ENCODE results near the gene KDM4B. TPM values are rescaled to one million over a fixed set of nuclear protein-coding genes. Genes with fewer than 3 reads are reported as not detected.

Gene KDM4B
- total and polyA plus RNA-seq, 2 donors = 14.3 to 19.5 TPM

DNA sequence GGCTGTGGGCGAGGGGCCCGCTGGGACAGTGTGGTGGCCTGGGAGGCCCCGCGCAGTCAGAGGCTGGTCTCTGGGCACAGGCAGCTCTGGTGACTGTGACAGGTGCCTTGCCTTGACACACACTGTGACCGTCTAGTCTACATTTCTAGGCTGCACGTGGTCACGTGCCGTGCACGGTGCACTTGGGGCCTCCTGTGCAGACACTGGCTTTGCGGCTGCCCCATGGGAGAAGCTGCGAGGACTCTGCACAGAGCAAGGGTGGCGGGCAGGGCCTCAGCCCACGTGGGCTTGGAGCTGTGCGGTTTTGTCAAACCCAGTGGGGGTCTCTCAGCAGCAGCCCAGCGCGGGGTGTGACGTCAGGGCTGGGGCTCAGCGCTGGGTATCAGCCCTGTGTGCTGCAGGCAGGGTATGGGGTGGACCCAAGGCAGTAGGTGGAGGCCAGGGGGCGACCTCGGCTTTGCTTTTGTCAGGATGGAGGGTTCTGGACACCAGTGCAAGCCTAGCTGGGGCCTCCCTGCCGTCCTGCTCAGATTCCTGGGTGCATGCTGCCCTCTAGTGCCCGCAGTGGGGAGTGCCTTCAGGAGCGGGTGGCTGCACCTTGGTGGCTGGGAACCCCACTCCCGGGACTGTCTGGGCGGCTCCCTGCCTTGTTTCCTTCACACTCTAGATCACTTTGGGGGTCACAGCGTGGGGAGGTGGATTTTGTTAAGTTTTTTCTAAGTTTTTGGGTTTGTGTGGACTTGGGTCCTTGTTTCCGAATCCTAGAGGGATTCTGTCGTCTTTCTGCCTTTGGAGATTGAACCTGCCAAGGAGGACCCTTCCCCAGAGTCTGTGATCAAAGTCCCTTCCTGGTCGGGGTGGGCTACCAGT lies 62.6 kb downstream of the KDM4B start:
- peaks cover 4% of the 10 kb centered on the region for H3K36me3 ChIP-seq (ENCODE audit: insufficient read depth)
- no peaks in the 10 kb centered on the region for H3K4me1 ChIP-seq (ENCODE audit: insufficient read depth)
- 49% methylated on average over 29 of the region's 29 CpGs for WGBS
- no peak overlapping the region for H3K27ac ChIP-seq (ENCODE audit: low read depth)
- H3K4me3 ChIP-seq (ENCODE audit: low read depth, low read length) = no peak overlapping the region
- no peak for DNase-seq (ENCODE audit: extremely low spot score)

DNA sequence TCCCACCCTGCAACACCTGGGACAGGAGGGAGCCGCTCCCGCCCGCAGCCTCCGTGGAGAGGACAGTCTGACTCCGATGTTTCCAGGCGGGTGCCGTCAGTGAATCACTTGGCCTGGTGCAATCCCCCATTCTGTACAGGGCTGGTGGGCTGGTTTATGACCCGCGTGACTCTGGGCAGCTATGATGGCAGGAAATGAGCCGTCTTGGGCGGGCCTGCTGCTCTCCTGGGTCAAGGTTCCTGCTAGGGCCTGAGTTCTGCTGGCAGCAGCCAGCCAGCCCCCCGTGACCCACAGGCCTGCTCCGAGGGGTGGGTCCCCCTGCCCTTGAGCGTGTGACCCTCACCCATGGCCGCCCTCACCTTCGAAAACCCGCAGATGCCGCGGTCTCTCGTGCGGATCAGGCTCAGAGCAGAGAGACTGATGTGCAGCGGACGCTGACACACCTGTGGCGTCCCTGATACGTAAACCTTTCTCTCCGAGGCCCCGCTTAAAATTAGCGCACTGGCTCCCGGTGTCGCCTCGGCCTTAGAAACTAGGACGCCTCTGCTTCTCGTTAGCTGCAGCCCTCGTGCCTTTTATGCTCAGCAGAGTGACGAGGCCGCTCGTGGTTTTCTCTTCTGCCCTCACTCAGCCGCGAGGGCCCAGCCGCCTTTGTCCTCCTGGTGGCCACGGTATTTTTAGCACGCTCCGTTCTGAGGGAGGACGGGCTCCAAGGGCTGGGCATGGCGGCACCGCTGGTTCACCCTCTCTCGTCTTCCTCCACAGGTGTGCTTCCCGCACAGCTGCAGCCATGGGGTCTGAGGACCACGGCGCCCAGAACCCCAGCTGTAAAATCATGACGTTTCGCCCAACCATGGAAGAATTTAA lies 63.4 kb downstream of the KDM4B start:
- Histone ChIP-seq H3K27ac (ENCODE audit: low read depth) (no peak overlapping the region), H3K36me3 (ENCODE audit: insufficient read depth) (peaks cover 4% of the 10 kb centered on the region), H3K4me1 (ENCODE audit: insufficient read depth) (no peaks in the 10 kb centered on the region), H3K4me3 (ENCODE audit: low read depth, low read length) (no peak overlapping the region)
- no peak for DNase-seq (ENCODE audit: extremely low spot score)
- WGBS = 87% methylated on average over 52 of the region's 52 CpGs

DNA sequence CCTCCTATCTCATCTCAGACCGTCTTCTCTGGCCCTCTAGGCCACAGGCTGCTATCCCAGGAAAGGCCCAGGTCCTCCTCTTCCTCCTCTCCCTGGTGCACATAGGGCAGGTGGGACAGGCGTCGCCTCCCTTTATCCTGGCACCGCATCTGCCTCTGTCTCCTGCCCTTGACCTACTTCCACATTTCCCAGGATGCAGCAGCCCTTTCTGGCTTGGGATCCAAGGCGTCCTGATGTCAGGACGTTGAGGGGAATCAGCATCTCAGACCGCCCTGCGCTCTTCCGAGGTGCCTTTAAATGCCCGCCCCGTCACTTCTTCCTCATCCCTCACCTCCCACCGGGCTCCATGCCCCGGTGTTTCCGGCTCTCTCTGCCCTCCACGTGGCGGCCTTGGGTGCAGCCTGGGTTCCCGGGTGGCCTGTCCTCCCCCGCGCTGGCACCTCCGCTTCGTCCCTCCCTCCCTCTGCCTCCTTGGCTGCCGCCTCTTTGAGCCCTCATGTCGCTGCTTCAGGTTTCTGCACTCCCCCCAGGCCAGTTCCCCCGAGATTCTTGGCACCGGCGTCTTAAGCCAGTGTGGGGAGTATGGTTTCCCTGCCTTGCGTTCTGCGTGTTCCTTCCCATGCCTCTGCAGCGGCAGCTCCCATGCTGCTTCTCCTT lies 66.3 kb downstream of the KDM4B start:
- H3K27ac ChIP-seq (ENCODE audit: low read depth) = no peak overlapping the region
- H3K4me3 ChIP-seq (ENCODE audit: low read depth, low read length) = no peak overlapping the region
- no peak for DNase-seq (ENCODE audit: extremely low spot score)
- H3K36me3 ChIP-seq (ENCODE audit: insufficient read depth) = peaks cover 4% of the 10 kb centered on the region
- H3K4me1 ChIP-seq (ENCODE audit: insufficient read depth) = no peaks in the 10 kb centered on the region
- 78% methylated on average over 29 of the region's 29 CpGs for WGBS

DNA sequence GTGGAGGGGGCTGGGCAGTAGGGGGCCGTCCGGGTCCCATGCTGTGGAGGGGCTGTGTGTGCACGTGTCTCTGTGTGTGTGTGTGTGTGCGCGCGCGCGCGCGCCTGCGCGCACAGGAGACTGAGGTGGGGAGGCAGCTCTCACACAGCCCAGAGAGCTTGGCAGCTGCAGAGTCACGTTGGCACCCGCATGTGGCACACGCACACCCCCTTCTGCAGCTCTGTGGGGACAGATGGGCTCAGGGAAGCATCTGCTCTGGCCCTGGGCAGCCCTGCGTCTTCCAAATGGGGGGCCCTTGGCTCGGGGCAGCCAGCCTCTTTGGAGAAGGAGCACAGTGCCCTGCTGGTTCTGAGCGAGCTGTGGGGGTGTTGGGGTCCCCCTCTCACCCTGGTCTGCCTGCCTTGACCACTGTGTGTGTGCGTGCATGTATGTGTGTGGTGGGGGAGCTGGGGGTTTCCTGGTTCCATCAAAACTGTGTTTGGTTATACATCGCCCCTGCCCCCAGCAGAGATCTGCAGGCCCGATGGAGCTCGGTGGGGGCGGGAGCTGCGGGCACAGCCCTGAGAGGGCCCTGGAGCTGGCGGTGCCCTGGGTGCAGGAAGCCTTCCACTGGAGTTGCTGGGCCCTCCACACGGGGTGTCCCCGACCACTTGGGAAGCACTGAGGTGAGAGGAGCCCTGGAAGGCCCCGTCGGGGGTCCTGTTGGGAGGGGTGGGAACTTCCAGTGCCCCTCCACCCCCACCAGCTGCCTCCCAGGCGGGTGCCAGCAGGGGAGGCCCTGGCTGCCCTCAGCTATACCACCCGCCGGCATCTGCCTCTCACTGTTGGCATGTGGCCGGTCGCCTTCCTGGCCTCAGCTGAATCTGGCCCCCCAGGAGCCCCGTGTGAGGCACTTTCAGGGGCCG lies 67.1 kb downstream of the KDM4B start:
- no peak for DNase-seq (ENCODE audit: extremely low spot score)
- H3K4me1 ChIP-seq (ENCODE audit: insufficient read depth) = no peaks in the 10 kb centered on the region
- peaks cover 4% of the 10 kb centered on the region for H3K36me3 ChIP-seq (ENCODE audit: insufficient read depth)
- WGBS = 79% methylated on average over 36 of the region's 36 CpGs
- no peak overlapping the region for H3K4me3 ChIP-seq (ENCODE audit: low read depth, low read length)
- no peak overlapping the region for H3K27ac ChIP-seq (ENCODE audit: low read depth)

DNA sequence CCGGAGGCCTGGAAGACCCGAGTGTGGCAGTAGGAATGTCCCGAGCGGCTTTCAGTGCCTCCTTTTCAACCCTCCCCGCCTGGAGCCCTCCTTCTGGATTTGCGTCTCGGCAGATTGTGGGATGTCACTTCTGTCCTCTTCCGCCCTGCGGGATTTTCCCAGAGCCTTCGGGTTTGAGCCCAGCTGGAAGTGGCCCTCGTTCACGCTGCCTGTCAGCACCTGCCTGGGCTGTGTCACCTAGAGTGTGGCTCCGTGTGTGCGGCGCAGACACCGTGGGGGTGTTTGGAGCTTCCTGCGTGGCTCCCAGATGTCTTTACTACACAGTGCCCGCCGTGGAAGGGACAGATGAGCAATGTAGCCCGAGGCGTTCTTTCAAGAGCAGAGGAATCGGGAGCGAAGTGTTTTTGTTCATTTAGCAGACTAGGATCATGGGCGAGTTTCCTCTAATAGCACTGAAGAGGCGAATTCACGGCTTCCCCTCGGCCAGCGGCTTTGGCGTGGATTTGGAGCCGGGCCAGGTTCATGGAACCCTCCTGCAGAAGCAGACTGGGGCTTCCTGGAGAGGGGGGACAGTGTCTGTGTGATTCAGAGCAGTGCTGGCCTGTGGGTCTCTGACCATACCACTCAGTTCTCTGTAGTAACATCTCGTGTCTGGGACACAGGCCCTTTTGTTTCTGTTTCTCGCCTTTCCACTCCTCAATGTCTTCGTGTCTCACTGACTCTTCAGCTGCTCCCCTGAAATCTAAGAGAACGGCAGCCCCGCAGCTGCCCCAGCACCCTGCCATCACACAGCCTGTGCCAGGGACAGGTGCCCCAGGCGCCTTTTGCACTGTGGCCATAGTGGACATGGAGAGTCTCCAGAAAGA lies 68.0 kb downstream of the KDM4B start:
- no peaks in the 10 kb centered on the region for H3K4me1 ChIP-seq (ENCODE audit: insufficient read depth)
- H3K36me3 ChIP-seq (ENCODE audit: insufficient read depth) = peaks cover 4% of the 10 kb centered on the region
- H3K4me3 ChIP-seq (ENCODE audit: low read depth, low read length) = no peak overlapping the region
- no peak for DNase-seq (ENCODE audit: extremely low spot score)
- 47% methylated on average over 36 of the region's 36 CpGs for WGBS
- no peak overlapping the region for H3K27ac ChIP-seq (ENCODE audit: low read depth)

DNA sequence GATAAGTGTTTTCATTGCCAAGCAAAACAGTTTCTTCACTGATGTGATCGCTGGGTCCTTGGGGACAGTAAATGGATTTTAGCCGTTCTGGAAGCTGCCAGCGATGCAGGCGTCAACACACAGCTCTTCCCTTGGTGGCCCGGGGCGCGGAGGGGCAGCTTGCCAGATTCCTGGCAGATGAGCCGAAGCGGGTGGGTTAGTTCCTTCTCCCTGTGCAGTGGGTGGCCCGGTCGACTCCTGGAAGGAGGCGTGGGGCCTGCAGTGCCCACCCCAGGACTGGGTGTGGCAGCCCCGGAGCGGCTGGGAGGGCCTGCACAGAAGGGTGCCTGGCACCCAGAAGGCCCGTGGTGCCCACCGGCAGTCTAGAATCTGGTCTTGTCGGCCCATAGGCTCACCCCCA lies 69.0 kb downstream of the KDM4B start:
- Histone ChIP-seq H3K4me3 (ENCODE audit: low read depth, low read length) (no peak overlapping the region), H3K27ac (ENCODE audit: low read depth) (no peak overlapping the region), H3K4me1 (ENCODE audit: insufficient read depth) (no peaks in the 10 kb centered on the region), H3K36me3 (ENCODE audit: insufficient read depth) (peaks cover 3% of the 10 kb centered on the region)
- WGBS = 76% methylated on average over 17 of the region's 17 CpGs
- no peak for DNase-seq (ENCODE audit: extremely low spot score)

DNA sequence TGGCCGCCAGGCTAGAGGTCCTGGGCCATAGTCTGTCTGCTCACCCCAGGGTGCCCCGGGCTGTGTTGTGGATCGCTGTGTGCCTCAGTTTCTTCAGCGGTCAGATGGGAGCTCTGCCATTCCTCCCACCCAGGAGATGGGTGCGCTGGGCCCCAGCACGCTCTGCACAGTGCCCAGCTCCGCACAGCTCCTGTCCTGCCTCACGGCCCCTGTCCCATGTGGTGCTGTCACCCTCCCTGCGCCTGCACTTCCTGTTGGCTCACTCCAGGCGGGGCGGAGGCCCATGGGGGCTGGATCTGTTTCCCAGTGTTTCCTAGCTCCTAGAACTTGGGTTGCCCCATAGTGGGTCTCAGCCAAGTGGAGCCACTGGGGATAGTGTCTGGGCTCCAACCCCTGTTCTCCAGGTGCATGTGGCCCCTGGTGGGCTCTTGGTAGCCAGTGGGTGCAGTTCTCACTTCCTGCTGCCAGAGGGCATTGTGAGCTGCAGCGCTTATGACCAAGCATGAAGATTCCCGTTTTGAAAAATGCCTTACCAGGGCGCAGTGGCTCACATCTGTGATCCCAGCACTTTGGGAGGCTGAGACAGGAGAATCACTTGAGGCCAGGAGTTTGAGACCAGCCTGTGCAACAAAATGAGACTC lies 69.8 kb downstream of the KDM4B start:
- no peak overlapping the region for H3K27ac ChIP-seq (ENCODE audit: low read depth)
- no peak overlapping the region for H3K4me3 ChIP-seq (ENCODE audit: low read depth, low read length)
- 87% methylated on average over 14 of the region's 14 CpGs for WGBS
- no peaks in the 10 kb centered on the region for H3K36me3 ChIP-seq (ENCODE audit: insufficient read depth)
- no peak for DNase-seq (ENCODE audit: extremely low spot score)
- no peaks in the 10 kb centered on the region for H3K4me1 ChIP-seq (ENCODE audit: insufficient read depth)

DNA sequence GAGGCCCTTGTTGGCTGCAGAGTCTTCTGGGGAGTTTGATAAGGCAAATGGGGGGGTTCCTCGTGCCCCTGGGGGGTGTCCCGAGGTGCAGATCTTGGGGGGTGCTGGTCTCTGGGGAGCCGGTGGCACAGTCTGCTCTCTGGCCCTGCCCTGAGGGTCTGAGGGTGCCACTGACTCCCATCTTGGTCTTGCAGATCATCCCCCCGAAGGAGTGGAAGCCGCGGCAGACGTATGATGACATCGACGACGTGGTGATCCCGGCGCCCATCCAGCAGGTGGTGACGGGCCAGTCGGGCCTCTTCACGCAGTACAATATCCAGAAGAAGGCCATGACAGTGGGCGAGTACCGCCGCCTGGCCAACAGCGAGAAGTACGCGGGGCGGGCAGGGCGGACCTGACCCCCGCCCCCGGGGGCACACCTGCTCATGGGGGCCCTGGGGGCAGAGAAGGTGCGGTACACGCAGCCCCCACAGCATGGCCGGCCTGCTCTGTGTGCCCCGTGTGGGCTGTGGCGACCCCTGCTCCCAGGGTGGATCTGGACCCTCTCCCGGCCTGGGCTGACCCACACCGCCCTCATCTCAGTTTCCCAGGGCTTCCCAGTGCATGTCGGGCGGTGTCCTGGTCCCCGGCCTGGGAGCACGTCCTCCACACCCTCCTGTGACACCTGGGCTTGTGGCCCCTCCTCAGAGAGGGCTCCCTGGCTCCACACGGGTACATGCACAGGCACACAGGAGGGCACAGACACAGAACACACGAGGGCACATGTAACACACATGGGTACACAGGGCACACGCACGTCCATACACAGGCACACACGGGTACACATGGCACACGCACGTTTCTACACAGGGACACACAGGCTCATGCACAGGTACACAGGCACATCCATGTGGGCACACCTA lies 71.0 kb downstream of the KDM4B start:
- Histone ChIP-seq H3K4me3 (ENCODE audit: low read depth, low read length) (no peak overlapping the region), H3K4me1 (ENCODE audit: insufficient read depth) (no peaks in the 10 kb centered on the region), H3K36me3 (ENCODE audit: insufficient read depth) (no peaks in the 10 kb centered on the region), H3K27ac (ENCODE audit: low read depth) (no peak overlapping the region)
- no peak for DNase-seq (ENCODE audit: extremely low spot score)
- 96% methylated on average over 43 of the region's 43 CpGs for WGBS

DNA sequence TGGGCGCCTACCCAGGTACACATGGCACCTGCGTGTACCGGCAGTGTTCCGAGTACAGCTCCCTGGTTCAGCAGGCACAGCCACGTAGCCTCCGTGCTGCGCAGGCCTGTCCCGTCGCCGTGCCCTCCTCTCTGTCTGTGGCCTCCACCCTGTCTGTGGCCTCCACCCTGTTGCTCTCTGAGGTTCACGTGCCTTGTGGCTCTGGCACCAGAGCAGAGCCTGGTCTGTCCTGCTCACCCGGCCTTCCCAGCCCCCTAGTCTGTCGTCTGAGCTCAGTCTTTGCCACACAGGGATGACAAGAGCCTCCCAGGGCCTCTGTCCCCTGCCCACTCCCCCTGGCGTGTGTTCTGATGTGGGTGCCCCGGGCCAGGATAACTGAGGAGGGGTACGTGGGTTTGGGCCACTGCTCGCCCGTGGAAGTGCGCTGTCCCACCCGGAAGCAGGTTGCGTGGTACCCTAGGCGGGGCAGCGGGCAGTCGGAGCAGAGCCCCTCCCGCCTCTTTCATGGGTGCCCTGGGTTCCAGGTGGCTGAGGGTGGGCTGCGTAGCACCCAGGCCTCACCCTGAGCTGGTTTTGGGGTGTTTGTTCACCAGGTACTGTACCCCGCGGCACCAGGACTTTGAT lies 71.7 kb downstream of the KDM4B start:
- H3K4me1 ChIP-seq (ENCODE audit: insufficient read depth) = no peaks in the 10 kb centered on the region
- no peak overlapping the region for H3K27ac ChIP-seq (ENCODE audit: low read depth)
- 93% methylated on average over 28 of the region's 28 CpGs for WGBS

DNA sequence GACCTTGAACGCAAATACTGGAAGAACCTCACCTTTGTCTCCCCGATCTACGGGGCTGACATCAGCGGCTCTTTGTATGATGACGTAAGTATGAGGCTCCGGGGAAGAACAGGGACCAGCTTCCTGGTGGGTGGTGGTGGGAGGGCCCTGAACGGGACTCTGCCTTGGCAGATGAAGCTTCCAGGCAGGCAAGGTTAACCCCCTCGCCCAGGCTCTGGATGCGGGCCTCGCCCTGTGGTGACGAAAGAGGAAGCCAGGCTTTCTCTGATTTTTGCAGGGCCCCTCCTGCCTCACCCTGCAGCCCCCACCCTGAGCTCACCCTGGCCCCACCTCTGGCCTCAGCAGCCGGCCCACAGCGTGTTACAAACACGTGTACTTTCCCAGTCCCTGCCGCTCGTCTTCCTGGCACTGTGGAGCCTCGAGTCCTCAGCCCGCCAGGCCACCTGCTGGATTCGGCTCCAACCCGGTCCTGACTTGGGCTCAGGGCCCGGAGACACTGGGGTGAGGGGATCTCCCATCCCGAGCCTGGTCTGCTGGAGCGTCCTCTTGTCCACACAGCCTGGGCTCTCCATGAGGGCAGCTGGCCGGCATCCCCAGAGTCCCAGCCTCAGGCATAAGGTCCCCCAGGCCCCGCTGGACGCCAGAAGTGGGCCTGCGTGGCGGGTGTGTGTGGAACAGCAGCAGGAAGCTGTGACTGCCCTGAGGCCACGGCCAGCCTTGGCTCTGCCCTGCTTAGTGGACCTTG lies 72.4 kb downstream of the KDM4B start:
- H3K27ac ChIP-seq (ENCODE audit: low read depth) = no peak overlapping the region

More for the DNA sequence above, 71.7 kb downstream of the KDM4B start:
- no peaks in the 10 kb centered on the region for H3K36me3 ChIP-seq (ENCODE audit: insufficient read depth)
- no peak overlapping the region for H3K4me3 ChIP-seq (ENCODE audit: low read depth, low read length)
- DNase-seq (ENCODE audit: extremely low spot score) = no peak

More for the DNA sequence above, 72.4 kb downstream of the KDM4B start:
- H3K4me3 ChIP-seq (ENCODE audit: low read depth, low read length) = no peak overlapping the region
- no peak for DNase-seq (ENCODE audit: extremely low spot score)
- H3K4me1 ChIP-seq (ENCODE audit: insufficient read depth) = no peaks in the 10 kb centered on the region
- H3K36me3 ChIP-seq (ENCODE audit: insufficient read depth) = no peaks in the 10 kb centered on the region
- WGBS = 82% methylated on average over 29 of the region's 29 CpGs

Measured in urinary bladder (tissue), 4 donors.